ENCODE measurements around the gene SMIM9.
"Not testable (repeated sequence)": the region's sequence is repeated elsewhere in the genome, so short reads cannot be mapped to it uniquely, and the experiment has no call there.

DNA sequence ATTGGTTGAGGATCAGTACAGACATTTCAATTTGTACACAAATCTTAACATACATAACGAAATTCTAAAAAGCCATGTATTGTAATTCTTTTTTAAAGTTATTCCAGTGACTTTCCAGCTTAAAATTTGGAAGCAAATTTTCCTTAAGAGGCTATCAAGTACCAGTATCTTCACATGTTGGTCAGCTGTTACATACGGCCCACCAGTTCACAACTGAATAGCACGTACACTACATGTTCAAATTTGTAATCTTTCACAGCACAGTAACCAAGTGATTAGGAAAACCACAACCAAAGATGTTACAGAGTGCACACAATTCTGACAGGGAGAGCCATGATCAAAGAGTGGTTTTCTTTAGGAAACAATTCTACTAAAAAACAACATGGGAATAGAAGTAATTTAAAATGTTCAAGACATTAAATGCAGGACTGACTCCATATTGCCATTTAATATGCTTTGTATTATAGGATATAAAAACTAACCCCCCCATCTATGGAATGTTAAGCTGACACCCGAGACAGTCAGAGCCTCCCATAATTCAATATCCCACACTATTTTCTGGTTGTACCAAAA, 18.1 kb downstream of the SMIM9 start:
- TF ChIP-seq, protein P1, sequence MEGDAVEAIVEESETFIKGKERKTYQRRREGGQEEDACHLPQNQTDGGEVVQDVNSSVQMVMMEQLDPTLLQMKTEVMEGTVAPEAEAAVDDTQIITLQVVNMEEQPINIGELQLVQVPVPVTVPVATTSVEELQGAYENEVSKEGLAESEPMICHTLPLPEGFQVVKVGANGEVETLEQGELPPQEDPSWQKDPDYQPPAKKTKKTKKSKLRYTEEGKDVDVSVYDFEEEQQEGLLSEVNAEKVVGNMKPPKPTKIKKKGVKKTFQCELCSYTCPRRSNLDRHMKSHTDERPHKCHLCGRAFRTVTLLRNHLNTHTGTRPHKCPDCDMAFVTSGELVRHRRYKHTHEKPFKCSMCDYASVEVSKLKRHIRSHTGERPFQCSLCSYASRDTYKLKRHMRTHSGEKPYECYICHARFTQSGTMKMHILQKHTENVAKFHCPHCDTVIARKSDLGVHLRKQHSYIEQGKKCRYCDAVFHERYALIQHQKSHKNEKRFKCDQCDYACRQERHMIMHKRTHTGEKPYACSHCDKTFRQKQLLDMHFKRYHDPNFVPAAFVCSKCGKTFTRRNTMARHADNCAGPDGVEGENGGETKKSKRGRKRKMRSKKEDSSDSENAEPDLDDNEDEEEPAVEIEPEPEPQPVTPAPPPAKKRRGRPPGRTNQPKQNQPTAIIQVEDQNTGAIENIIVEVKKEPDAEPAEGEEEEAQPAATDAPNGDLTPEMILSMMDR (IDR thresholded peaks at IDR 0.05), result not testable (repeated sequence)
- TF ChIP-seq ESRRA (CRISPR knock-in tag; IDR thresholded peaks at IDR 0.05; ENCODE audit: borderline replicate concordance); ZNF416 (CRISPR knock-in tag; IDR thresholded peaks at IDR 0.05); CREM (CRISPR knock-in tag; IDR thresholded peaks at IDR 0.05); ZNF423 (CRISPR knock-in tag; IDR thresholded peaks at IDR 0.05): not testable (repeated sequence)
- TF ChIP-seq, protein P2, sequence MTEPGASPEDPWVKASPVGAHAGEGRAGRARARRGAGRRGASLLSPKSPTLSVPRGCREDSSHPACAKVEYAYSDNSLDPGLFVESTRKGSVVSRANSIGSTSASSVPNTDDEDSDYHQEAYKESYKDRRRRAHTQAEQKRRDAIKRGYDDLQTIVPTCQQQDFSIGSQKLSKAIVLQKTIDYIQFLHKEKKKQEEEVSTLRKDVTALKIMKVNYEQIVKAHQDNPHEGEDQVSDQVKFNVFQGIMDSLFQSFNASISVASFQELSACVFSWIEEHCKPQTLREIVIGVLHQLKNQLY (CRISPR knock-in tag; IDR thresholded peaks at IDR 0.05), result not testable (repeated sequence)
